Sigmoid colon (tissue), 3 donors: ENCODE results near the gene RARS2.

Experiments used
- CTCF ChIP-seq, 4 experiments: fragments of 450-650 bp in 3 of 4; fragments of 200-600 bp in 1 of 4; IDR thresholded peaks; one replicate each; pipeline ENCODE4 v1.5.1; 2016 to 2019; ENCODE audit warnings: antibody characterized with exemption in 4 of 4, mild to moderate bottlenecking in 3 of 4, moderate library complexity in 2 of 4
- POLR2A ChIP-seq, 2 donors: fragments of 450-650 bp; IDR thresholded peaks; one replicate each; pipeline ENCODE4 v1.6.1; 2016; ENCODE audit warnings: antibody characterized with exemption in 2 of 2, mild to moderate bottlenecking in 2 of 2, moderate library complexity in 2 of 2

GRCh38 chr6:87561017-87561416, 28.8 kb downstream of the RARS2 start:
- TF ChIP-seq POLR2A (IDR thresholded peaks at IDR 0.05), result no peak
- TF ChIP-seq CTCF (IDR thresholded peaks at IDR 0.05), result no peak
